Neural crest cell (in vitro differentiated cells): ENCODE measurements around the gene LETMD1. TPM values are rescaled to one million over a fixed set of nuclear protein-coding genes. Genes with fewer than 3 reads are reported as not detected.

Experiments
- DNase-seq: peaks from one replicate; pipeline ENCODE4 v3.0.0; 2021; ENCODE audit warnings: low read depth, mixed read lengths, low spot score
- H3K27ac Mint-ChIP-seq: one replicate; pipeline ENCODE4 v1.8.0; 2021; ENCODE audit warnings: mild to moderate bottlenecking, mixed read lengths; ENCODE audit not compliant: unreplicated experiment
- H3K27me3 Mint-ChIP-seq: 2 replicates; pipeline ENCODE4 v1.8.0; 2021; ENCODE audit warnings: low read depth, mild to moderate bottlenecking, mixed read lengths
- H3K36me3 Mint-ChIP-seq: 2 replicates; pipeline ENCODE4 v1.8.0; 2021; ENCODE audit warnings: low read depth, mild to moderate bottlenecking, mixed read lengths
- H3K4me1 Mint-ChIP-seq: 2 replicates; pipeline ENCODE4 v1.8.0; 2021; ENCODE audit warnings: mixed read lengths
- H3K4me3 Mint-ChIP-seq: one replicate; pipeline ENCODE4 v1.8.0; 2021; ENCODE audit warnings: mild to moderate bottlenecking, mixed read lengths
- H3K9me3 Mint-ChIP-seq: 2 replicates; pipeline ENCODE4 v1.8.0; 2021; ENCODE audit warnings: mixed read lengths
- total RNA-seq: library from RNA; stranded (reverse); gene quantifications from 2 replicates; pipeline ENCODE4 v1.2.1, GENCODE V29; 2021
- TF ChIP-seq, protein P1 (sequence below): fragments of 200-600 bp; sonication (generic); conservative IDR thresholded peaks from 2 replicates; pipeline ENCODE4 v1.5.0; 2021; ENCODE audit warnings: antibody characterized with exemption, mild to moderate bottlenecking

LETMD1 gene
- total RNA-seq, 1 donor from 2014 or later = 43.2 TPM

DNA sequence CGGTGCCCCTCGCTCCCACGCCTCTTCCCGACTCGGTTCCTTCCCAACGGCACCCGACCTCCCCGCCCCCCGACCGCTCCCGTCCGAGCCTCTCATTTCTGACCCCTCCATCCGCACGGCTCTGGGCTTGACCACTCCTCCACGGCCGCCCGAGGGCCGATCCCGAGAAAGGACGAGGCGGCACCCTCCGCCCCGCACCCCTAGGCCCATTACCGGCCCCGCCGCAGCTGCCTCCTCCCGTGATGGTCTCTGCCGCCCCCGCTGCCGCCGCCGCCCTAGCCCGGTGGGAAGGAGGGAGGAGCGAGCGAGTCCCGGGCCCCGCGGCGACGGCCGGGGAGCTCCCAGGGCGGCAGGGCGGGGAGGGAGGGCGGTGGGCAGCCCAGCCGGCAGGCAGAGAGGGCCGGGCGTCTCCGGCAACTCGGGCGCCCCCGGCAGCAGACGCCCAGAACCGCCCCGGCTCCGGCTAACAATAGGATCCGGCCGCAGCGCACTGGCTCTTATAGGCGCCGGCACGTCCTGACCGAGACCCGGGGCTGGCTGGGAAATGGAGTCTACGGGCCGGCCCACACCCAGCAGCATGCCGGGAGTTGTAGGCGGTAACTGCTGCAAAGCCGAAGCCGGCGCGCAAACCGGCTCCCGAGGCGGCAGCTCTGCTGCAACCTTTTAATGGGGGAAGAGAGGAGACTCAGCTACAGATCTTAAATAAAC lies 35.2 kb downstream of the LETMD1 start, which contains the start of gene CSRNP2:
Gene CSRNP2, minus strand, starts transcription at position 471 of the 708 bp plus-strand sequence. CDS start 7,035 bp downstream, outside the sequence.
- H3K27me3 Mint-ChIP-seq = no peaks in the 10 kb centered on the region
- peak; percentile 98 for DNase-seq
- TF ChIP-seq, protein P1, sequence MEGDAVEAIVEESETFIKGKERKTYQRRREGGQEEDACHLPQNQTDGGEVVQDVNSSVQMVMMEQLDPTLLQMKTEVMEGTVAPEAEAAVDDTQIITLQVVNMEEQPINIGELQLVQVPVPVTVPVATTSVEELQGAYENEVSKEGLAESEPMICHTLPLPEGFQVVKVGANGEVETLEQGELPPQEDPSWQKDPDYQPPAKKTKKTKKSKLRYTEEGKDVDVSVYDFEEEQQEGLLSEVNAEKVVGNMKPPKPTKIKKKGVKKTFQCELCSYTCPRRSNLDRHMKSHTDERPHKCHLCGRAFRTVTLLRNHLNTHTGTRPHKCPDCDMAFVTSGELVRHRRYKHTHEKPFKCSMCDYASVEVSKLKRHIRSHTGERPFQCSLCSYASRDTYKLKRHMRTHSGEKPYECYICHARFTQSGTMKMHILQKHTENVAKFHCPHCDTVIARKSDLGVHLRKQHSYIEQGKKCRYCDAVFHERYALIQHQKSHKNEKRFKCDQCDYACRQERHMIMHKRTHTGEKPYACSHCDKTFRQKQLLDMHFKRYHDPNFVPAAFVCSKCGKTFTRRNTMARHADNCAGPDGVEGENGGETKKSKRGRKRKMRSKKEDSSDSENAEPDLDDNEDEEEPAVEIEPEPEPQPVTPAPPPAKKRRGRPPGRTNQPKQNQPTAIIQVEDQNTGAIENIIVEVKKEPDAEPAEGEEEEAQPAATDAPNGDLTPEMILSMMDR = no peak
- peak within 1 kb of the TSS; percentile 95 for H3K27ac Mint-ChIP-seq
- peaks cover 8% of the 10 kb centered on the region for H3K36me3 Mint-ChIP-seq
- H3K9me3 Mint-ChIP-seq = no peaks in the 10 kb centered on the region
- H3K4me1 Mint-ChIP-seq = peaks cover 41% of the 10 kb centered on the region
- peak within 1 kb of the TSS; percentile 98 for H3K4me3 Mint-ChIP-seq

DNA sequence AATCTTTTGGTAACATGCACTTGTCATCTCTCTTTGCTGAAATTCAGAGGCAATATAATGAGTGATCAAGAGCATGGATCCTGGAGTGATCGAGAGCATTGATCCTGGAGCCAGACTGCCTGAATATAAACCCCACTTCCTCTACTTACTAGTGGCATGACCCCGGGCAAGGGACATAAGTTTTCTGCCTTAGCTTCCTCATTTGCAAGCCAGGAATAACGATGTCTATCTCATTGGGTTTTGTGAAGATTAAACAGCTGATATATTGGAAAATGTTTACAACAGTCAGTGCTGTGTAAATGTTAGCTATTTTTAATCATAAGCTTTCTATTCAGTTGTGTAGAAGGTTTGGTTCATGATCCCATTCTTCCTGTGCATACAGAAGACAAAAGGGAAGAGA lies 37.6 kb downstream of the LETMD1 start:
- TF ChIP-seq, protein P1 = no peak
- peak overlapping the region; percentile 43 for H3K4me3 Mint-ChIP-seq
- no peak for DNase-seq
- H3K27me3 Mint-ChIP-seq = no peaks in the 10 kb centered on the region
- no peaks in the 10 kb centered on the region for H3K9me3 Mint-ChIP-seq
- H3K4me1 Mint-ChIP-seq = peaks cover 31% of the 10 kb centered on the region
- H3K27ac Mint-ChIP-seq = no peak overlapping the region
- H3K36me3 Mint-ChIP-seq = no peaks in the 10 kb centered on the region

DNA sequence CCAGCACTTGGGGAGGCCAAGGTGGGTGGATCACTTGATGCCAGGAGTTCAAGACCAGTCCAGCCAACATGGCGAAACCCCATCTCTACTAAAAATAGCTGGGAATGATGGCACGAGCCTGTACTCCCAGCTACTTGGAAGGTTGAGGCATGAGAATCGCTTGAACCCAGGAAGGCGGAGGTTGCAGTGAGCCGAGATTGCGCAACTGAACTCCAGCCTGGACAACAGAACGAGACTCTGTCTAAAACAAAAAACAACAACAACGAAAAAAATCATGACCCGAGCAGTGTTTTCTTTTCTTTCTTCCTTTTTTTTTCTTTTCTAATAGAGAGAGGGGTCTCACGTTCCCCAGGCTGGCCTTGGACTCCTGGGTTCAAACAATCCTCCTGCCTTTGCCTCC lies 38.8 kb downstream of the LETMD1 start:
- H3K4me1 Mint-ChIP-seq = peaks cover 23% of the 10 kb centered on the region
- H3K4me3 Mint-ChIP-seq = no peak overlapping the region
- no peaks in the 10 kb centered on the region for H3K9me3 Mint-ChIP-seq
- TF ChIP-seq, protein P1 = no peak
- no peaks in the 10 kb centered on the region for H3K27me3 Mint-ChIP-seq
- H3K27ac Mint-ChIP-seq = no peak overlapping the region
- H3K36me3 Mint-ChIP-seq = no peaks in the 10 kb centered on the region
- no peak for DNase-seq

DNA sequence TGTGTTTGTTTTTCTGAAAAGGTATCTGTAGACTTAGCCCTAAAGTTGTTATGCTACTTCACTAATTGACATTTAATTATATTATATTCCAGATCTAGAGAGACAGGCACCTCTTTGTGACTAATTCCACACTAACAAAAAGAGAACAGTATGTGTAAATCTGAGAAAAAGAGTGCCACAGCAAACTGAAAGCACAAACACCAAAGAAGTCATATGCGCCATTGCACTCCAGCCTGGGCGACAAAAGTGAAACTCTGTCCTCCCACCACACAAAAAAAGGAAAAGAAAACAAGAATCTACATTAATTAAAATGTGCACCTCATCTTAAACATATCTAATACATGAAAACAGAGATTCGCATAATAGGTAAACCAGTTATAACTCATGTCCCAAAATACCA lies 39.7 kb downstream of the LETMD1 start:
- TF ChIP-seq, protein P1 = no peak
- Mint-ChIP-seq H3K4me1 (peaks cover 14% of the 10 kb centered on the region), H3K4me3 (no peak overlapping the region), H3K27ac (no peak overlapping the region), H3K9me3 (no peaks in the 10 kb centered on the region), H3K27me3 (no peaks in the 10 kb centered on the region), H3K36me3 (no peaks in the 10 kb centered on the region)
- DNase-seq = no peak

DNA sequence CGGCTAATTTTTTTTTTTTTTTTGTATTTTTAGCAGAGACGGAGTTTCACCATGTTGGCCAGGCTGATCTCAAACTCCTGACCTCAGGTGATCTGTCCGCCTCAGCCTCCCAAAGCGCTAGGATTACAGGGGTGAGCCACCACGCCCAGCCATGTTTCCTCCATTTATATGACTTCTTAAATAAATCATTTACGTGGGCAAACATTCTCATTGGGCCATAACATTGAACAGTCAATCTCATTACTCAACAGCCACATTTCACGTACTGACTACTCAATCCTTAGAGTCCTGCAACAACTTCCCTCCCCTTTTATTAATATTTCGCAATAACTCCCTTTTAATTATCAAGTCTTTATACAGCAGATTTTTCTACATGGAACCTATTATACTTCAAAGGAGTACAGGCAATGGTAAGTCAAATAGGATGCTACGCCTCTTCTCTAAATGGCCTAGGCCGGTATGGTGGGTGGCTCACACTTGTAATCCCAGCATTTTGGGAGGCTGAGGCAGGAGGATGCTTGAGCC lies 42.6 kb downstream of the LETMD1 start:
- H3K9me3 Mint-ChIP-seq = no peaks in the 10 kb centered on the region
- TF ChIP-seq, protein P1 = no peak
- H3K4me1 Mint-ChIP-seq = no peaks in the 10 kb centered on the region
- H3K36me3 Mint-ChIP-seq = no peaks in the 10 kb centered on the region
- no peak overlapping the region for H3K27ac Mint-ChIP-seq
- DNase-seq = no peak
- H3K4me3 Mint-ChIP-seq = no peak overlapping the region
- no peaks in the 10 kb centered on the region for H3K27me3 Mint-ChIP-seq
